ENCODE data around the gene AP4B1. TPM values are rescaled to one million over a fixed set of nuclear protein-coding genes. Genes with fewer than 3 reads are reported as not detected.

AP4B1 gene
- total RNA-seq, 1 experiment from 2014 or later = 11.1 TPM

- H3K9me2 ChIP-seq (ENCODE audit: insufficient read depth) = no peaks in the 10 kb centered on the region
- H3K4me1 ChIP-seq (ENCODE audit: control insufficient read depth in 1 of 2, insufficient read depth in 2 of 2, low read length in 2 of 2) = peaks cover 0 to 7% of the 10 kb centered on the region in 2 experiments; a peak in 1 of 4 replicates
- H3K4me2 ChIP-seq (ENCODE audit: low read length) = no peak overlapping the region
- TF ChIP-seq RAD21 (IDR thresholded peaks at IDR 0.05; ENCODE audit: low read depth) (peak; percentile 23; the same call in 1 of the 2 replicates), JUND (IDR thresholded peaks at IDR 0.05) (no peak), EZH2 (IDR thresholded peaks at IDR 0.05) (no peak), YY1 (IDR thresholded peaks at IDR 0.05; ENCODE audit: extremely low read depth, insufficient replicate concordance, low read depth, low read length) (no peak), ATF3 (IDR thresholded peaks at IDR 0.05) (no peak), MAX (IDR thresholded peaks at IDR 0.05) (no peak), EZH2phosphoT487 (IDR thresholded peaks at IDR 0.05; ENCODE audit: borderline replicate concordance) (no peak), ELF1 (IDR thresholded peaks at IDR 0.05; ENCODE audit: borderline replicate concordance, low read depth) (no peak), ZNF274 (IDR thresholded peaks at IDR 0.05; ENCODE audit: low read depth, low read length) (no peak), REST (IDR thresholded peaks at IDR 0.05; ENCODE audit: low read depth) (no peak), SP1 (IDR thresholded peaks at IDR 0.05; ENCODE audit: low read depth) (no peak), CBX3 (IDR thresholded peaks at IDR 0.05; ENCODE audit: low read depth) (peak; percentile 56; the same call in 1 of the 2 replicates), SRF (IDR thresholded peaks at IDR 0.05; ENCODE audit: low read depth) (no peak), POLR2A (IDR thresholded peaks at IDR 0.05; ENCODE audit: borderline replicate concordance, extremely low read depth, insufficient read depth, insufficient read length) (no peak), POLR2AphosphoS5 (IDR thresholded peaks at IDR 0.05; ENCODE audit: low read depth, low read length) (no peak), ZFX (IDR thresholded peaks at IDR 0.05) (no peak), CEBPB (IDR thresholded peaks at IDR 0.05; ENCODE audit: low read depth) (no peak), FOSL1 (IDR thresholded peaks at IDR 0.05; ENCODE audit: low read depth) (no peak), TCF7L2 (IDR thresholded peaks at IDR 0.05; ENCODE audit: borderline replicate concordance, extremely low read depth, insufficient read depth, insufficient read length) (no peak), CTCF (IDR thresholded peaks at IDR 0.05 in 2 of 3, conservative IDR thresholded peaks at IDR 0.05 in 1 of 3; ENCODE audit: borderline replicate concordance in 1 of 3, insufficient read depth in 1 of 3, low read depth in 2 of 3, low read length in 2 of 3) (peak in 2 of 3 experiments; percentile 63 to 73; a peak in 4 of 6 replicates), SIN3A (IDR thresholded peaks at IDR 0.05; ENCODE audit: low read depth) (no peak)
- no peak overlapping the region for H3K27ac ChIP-seq (ENCODE audit: low read depth, low read length)
- no peaks in the 10 kb centered on the region for H3K79me2 ChIP-seq (ENCODE audit: insufficient read depth, low read length)
- BruUV-seq (replicated peaks) = no TSS peak
- DNase-seq (ENCODE audit: low read depth, low spot score) (peak; percentile 41), ATAC-seq (peak; percentile 97)
- peak overlapping the region; percentile 63 for H2AFZ ChIP-seq (ENCODE audit: low read depth, low read length, poor library complexity, severe bottlenecking)
- no peaks in the 10 kb centered on the region for H4K20me1 ChIP-seq (ENCODE audit: insufficient read depth)
- no peak overlapping the region for H3K4me3 ChIP-seq (replicated peaks in 1 of 2; ENCODE audit: low read depth in 1 of 2, low read length in 2 of 2)
- intact Hi-C loops (cut with micrococcal nuclease) = no loop called here
- no peak overlapping the region for H3K9ac ChIP-seq (ENCODE audit: low read length)
- ChIA-PET RAD21 (ENCODE audit: low non-redundant PET in 1 of 2, low total read pairs in 2 of 2, uncharacterized antibody in 2 of 2, unreplicated experiment in 2 of 2) (no interaction called here), POLR2A (interaction anchor here (0.6 kb wide), 1 partner anchor 655 kb away, joined by 3 read pairs; no protein-coding TSS in a partner anchor), CTCF (interaction anchor here (1.1 kb wide), 1 partner anchor 13 kb away, joined by 3 read pairs; no protein-coding TSS in a partner anchor)
- H3K27me3 ChIP-seq (ENCODE audit: insufficient read depth, low read length) = no peaks in the 10 kb centered on the region
- no peaks in the 10 kb centered on the region for H3K36me3 ChIP-seq (ENCODE audit: control insufficient read depth in 1 of 2, insufficient read depth in 2 of 2, low read length in 2 of 2)
- H3K9me3 ChIP-seq (ENCODE audit: control insufficient read depth in 1 of 2, insufficient read depth in 1 of 2, low read depth in 1 of 2, low read length in 2 of 2) = no peaks in the 10 kb centered on the region
Observed at GRCh38 chr1:113874012-113874879, 30.4 kb downstream of the AP4B1 start.
